Measurements from ENCODE around the gene NUDT10.

Gene NUDT10

DNA sequence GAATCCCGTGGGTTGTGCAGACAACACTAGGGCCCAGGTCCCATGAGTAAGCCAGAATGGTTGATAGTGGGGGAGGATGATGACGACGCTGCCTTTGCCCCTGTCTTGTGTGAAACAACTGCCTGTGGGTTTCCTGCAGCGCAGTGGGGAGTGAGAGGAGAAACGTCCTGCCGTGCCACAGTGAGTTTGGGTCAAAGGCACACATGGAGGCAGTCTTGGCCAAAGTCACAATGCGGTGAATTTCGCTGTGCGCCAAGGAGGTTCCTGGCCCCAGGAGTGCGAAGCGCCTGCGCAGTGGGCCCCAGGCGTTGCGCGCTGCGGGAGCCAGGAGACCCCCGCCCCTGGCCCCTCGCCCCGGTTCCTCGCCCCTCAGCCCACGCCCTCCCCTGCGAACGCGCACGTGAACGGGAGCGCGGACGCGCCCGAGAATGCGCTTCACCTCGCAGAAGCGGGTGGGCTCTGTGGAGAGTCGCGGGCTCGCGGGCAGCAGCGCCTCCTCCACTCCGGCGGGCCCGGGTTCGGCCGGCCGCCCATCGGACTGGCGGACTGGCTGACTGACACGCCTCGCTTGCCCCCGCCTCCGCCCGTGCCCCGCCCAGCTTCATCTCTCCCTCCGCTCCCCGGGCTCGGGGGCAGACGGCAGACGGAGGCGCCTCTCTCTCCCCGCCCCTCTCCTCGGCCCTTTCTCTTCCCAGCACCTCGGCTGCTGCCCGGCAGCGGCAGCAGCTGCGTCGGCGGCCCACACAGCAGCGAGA is at the start of gene NUDT10:
Gene NUDT10, plus strand, starts transcription at position 635 of the 755 bp plus-strand sequence. CDS start 144 bp downstream, outside the sequence.
- TF ChIP-seq ZC3H10 (CRISPR knock-in tag; IDR thresholded peaks at IDR 0.05), result no peak
- no peak for TF ChIP-seq ISL1 (CRISPR knock-in tag; IDR thresholded peaks at IDR 0.05)
- TF ChIP-seq, protein P1, sequence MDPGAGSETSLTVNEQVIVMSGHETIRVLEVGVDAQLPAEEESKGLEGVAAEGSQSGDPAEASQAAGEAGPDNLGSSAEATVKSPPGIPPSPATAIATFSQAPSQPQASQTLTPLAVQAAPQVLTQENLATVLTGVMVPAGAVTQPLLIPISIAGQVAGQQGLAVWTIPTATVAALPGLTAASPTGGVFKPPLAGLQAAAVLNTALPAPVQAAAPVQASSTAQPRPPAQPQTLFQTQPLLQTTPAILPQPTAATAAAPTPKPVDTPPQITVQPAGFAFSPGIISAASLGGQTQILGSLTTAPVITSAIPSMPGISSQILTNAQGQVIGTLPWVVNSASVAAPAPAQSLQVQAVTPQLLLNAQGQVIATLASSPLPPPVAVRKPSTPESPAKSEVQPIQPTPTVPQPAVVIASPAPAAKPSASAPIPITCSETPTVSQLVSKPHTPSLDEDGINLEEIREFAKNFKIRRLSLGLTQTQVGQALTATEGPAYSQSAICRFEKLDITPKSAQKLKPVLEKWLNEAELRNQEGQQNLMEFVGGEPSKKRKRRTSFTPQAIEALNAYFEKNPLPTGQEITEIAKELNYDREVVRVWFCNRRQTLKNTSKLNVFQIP (CRISPR knock-in tag; IDR thresholded peaks at IDR 0.05; ENCODE audit: borderline replicate concordance, low read depth), result no peak
- TF ChIP-seq CREB5 (CRISPR knock-in tag; IDR thresholded peaks at IDR 0.05; ENCODE audit: low read depth), result no peak
- TF ChIP-seq TCF4 (CRISPR knock-in tag; IDR thresholded peaks at IDR 0.05; ENCODE audit: borderline replicate concordance), result no peak
- TF ChIP-seq PPARA (CRISPR knock-in tag; IDR thresholded peaks at IDR 0.05; ENCODE audit: borderline replicate concordance), result no peak
- TF ChIP-seq GLIS3 (CRISPR knock-in tag; IDR thresholded peaks at IDR 0.05), result no peak
- TF ChIP-seq OSR1 (CRISPR knock-in tag; IDR thresholded peaks at IDR 0.05), result no peak

GRCh38 chrX:51292421-51292820 is 40.2 kb upstream of the NUDT10 start:
- ATAC-seq, result no peak
- TF ChIP-seq CSDC2 (CRISPR knock-in tag; IDR thresholded peaks at IDR 0.05) (no peak), PPARA (CRISPR knock-in tag; IDR thresholded peaks at IDR 0.05; ENCODE audit: borderline replicate concordance) (no peak), CSRNP3 (CRISPR knock-in tag; IDR thresholded peaks at IDR 0.05) (no peak), PATZ1 (CRISPR knock-in tag; IDR thresholded peaks at IDR 0.05; ENCODE audit: borderline replicate concordance) (no peak)
- TF ChIP-seq, protein P2, sequence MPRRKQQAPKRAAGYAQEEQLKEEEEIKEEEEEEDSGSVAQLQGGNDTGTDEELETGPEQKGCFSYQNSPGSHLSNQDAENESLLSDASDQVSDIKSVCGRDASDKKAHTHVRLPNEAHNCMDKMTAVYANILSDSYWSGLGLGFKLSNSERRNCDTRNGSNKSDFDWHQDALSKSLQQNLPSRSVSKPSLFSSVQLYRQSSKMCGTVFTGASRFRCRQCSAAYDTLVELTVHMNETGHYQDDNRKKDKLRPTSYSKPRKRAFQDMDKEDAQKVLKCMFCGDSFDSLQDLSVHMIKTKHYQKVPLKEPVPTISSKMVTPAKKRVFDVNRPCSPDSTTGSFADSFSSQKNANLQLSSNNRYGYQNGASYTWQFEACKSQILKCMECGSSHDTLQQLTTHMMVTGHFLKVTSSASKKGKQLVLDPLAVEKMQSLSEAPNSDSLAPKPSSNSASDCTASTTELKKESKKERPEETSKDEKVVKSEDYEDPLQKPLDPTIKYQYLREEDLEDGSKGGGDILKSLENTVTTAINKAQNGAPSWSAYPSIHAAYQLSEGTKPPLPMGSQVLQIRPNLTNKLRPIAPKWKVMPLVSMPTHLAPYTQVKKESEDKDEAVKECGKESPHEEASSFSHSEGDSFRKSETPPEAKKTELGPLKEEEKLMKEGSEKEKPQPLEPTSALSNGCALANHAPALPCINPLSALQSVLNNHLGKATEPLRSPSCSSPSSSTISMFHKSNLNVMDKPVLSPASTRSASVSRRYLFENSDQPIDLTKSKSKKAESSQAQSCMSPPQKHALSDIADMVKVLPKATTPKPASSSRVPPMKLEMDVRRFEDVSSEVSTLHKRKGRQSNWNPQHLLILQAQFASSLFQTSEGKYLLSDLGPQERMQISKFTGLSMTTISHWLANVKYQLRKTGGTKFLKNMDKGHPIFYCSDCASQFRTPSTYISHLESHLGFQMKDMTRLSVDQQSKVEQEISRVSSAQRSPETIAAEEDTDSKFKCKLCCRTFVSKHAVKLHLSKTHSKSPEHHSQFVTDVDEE (CRISPR knock-in tag; IDR thresholded peaks at IDR 0.05), result no peak

More for the DNA sequence above, at the start of gene NUDT10:
- ATAC-seq, result peak; percentile 78

GRCh38 chrX:51296138-51296537 is 36.5 kb upstream of the NUDT10 start:
- ATAC-seq, result no peak
- TF ChIP-seq TCF4 (CRISPR knock-in tag; IDR thresholded peaks at IDR 0.05; ENCODE audit: borderline replicate concordance), result no peak
- TF ChIP-seq PPARA (CRISPR knock-in tag; IDR thresholded peaks at IDR 0.05; ENCODE audit: borderline replicate concordance), result no peak
- TF ChIP-seq ZFP30 (CRISPR knock-in tag; IDR thresholded peaks at IDR 0.05), result no peak
- TF ChIP-seq RARB (CRISPR knock-in tag; IDR thresholded peaks at IDR 0.05), result no peak
- no peak for TF ChIP-seq ESRRG (CRISPR knock-in tag; IDR thresholded peaks at IDR 0.05)
- TF ChIP-seq, protein P1 (CRISPR knock-in tag; IDR thresholded peaks at IDR 0.05; ENCODE audit: borderline replicate concordance, low read depth), result no peak
- no peak for TF ChIP-seq ZNF70 (CRISPR knock-in tag; IDR thresholded peaks at IDR 0.05)
- no peak for TF ChIP-seq ZC3H10 (CRISPR knock-in tag; IDR thresholded peaks at IDR 0.05)
- no peak for TF ChIP-seq ARNTL (CRISPR knock-in tag; IDR thresholded peaks at IDR 0.05; ENCODE audit: borderline replicate concordance, low read depth)
- TF ChIP-seq ZNF565 (CRISPR knock-in tag; conservative IDR thresholded peaks at IDR 0.05; ENCODE audit: low read depth), result no peak
- no peak for TF ChIP-seq CREB5 (CRISPR knock-in tag; IDR thresholded peaks at IDR 0.05; ENCODE audit: low read depth)
- TF ChIP-seq, protein P2 (CRISPR knock-in tag; IDR thresholded peaks at IDR 0.05), result no peak
- no peak for TF ChIP-seq BACH2 (CRISPR knock-in tag; IDR thresholded peaks at IDR 0.05; ENCODE audit: borderline replicate concordance)
